ENCODE measurements around the gene HADHA.

DNA sequence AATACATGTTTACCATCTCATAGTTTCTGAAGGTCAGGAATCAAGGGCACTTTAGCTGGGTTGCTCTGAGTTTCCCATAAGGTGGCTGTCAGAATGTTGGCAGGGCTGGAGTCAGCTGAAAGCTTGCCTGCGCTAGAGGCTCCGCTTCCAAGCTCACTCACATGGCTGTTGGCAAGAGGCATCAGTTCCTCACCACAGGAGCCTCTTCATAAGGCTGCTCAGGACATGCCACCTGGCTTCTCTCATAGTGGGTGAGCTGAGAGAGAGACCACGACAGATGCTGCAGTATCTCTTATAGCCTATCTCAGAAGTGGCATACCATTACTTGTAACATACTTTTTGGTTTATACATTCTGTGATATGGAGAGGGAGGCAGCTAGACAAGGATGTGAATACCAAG, 7.5 kb upstream of the HADHA start:
- TF ChIP-seq POLR2A (IDR thresholded peaks at IDR 0.05; ENCODE audit: low read length), result no peak
- TF ChIP-seq GATA1 (IDR thresholded peaks at IDR 0.05; ENCODE audit: low read depth, low read length), result no peak

All from erythroblast (primary cell).